Progenitor cell of endocrine pancreas (in vitro differentiated cells): ENCODE results near the gene CR2. TPM values are rescaled to one million over a fixed set of nuclear protein-coding genes. Genes with fewer than 3 reads are reported as not detected.

ENCODE experiments used
- DNase-seq: peaks from one replicate; pipeline ENCODE4 v3.0.0; 2021; ENCODE audit warnings: low spot score; ENCODE audit not compliant: unreplicated experiment
- H3K27ac Mint-ChIP-seq: 2 replicates; pipeline ENCODE4 v1.8.0; 2021; ENCODE audit warnings: mild to moderate bottlenecking, moderate library complexity, mixed read lengths
- H3K27me3 Mint-ChIP-seq: 2 replicates; pipeline ENCODE4 v1.8.0; 2021; ENCODE audit warnings: mixed read lengths
- H3K36me3 Mint-ChIP-seq: 2 replicates; pipeline ENCODE4 v1.8.0; 2022; ENCODE audit warnings: mixed read lengths; ENCODE audit not compliant: insufficient read depth
- H3K4me1 Mint-ChIP-seq: 2 replicates; pipeline ENCODE4 v1.8.0; 2021; ENCODE audit warnings: low read depth, mixed read lengths
- H3K4me3 Mint-ChIP-seq: 2 replicates; pipeline ENCODE4 v1.8.0; 2021; ENCODE audit warnings: low read depth, mild to moderate bottlenecking, moderate library complexity, mixed read lengths
- H3K9me3 Mint-ChIP-seq: 2 replicates; pipeline ENCODE4 v1.8.0; 2021; ENCODE audit warnings: low read depth, mixed read lengths
- CTCF ChIP-seq: fragments of 200-600 bp; sonication (generic); IDR thresholded peaks from one replicate; pipeline ENCODE4 v1.5.0; 2021; ENCODE audit warnings: antibody characterized with exemption, mild to moderate bottlenecking; ENCODE audit not compliant: unreplicated experiment
- long read RNA-seq: library from polyadenylated mRNA; unstranded; transcript quantifications from one replicate; pipeline ENCODE4 v2.0.0, GENCODE V29; 2020
- total RNA-seq: library from RNA; stranded (reverse); gene quantifications from 2 replicates; pipeline ENCODE4 v1.2.1, GENCODE V29; 2021

Gene CR2
- 0.17 and 0.24 TPM in 2 replicates for total RNA-seq
- long read RNA-seq = 0 reads

- Mint-ChIP-seq H3K27me3 (peaks cover 40% of the 10 kb centered on the region), H3K9me3 (no peaks in the 10 kb centered on the region), H3K27ac (no peak within 1 kb of the TSS), H3K4me3 (peak within 1 kb of the TSS; percentile 64), H3K36me3 (no peaks in the 10 kb centered on the region), H3K4me1 (no peaks in the 10 kb centered on the region)
- peak; percentile 66 for DNase-seq
- TF ChIP-seq CTCF = peak; percentile 58
Observed at GRCh38 chr1:207454046-207454964, at the start of gene CR2. TSS of gene CR2 (plus strand) at chr1:207454328. CDS start at chr1:207454419, 91 bp downstream.

GRCh38 chr1:207404849-207405525 is 49.1 kb upstream of the CR2 start:
- H3K27ac Mint-ChIP-seq = no peak overlapping the region
- H3K4me3 Mint-ChIP-seq = no peak overlapping the region
- peak; percentile 91 for TF ChIP-seq CTCF
- no peaks in the 10 kb centered on the region for H3K9me3 Mint-ChIP-seq
- no peaks in the 10 kb centered on the region for H3K4me1 Mint-ChIP-seq
- DNase-seq = no peak
- H3K36me3 Mint-ChIP-seq = no peaks in the 10 kb centered on the region
- no peaks in the 10 kb centered on the region for H3K27me3 Mint-ChIP-seq

- H3K27ac Mint-ChIP-seq = no peak overlapping the region
- no peak for DNase-seq
- no peaks in the 10 kb centered on the region for H3K9me3 Mint-ChIP-seq
- no peaks in the 10 kb centered on the region for H3K4me1 Mint-ChIP-seq
- no peaks in the 10 kb centered on the region for H3K27me3 Mint-ChIP-seq
- no peak for TF ChIP-seq CTCF
- H3K4me3 Mint-ChIP-seq = no peak overlapping the region
- no peaks in the 10 kb centered on the region for H3K36me3 Mint-ChIP-seq
Observed at GRCh38 chr1:207405814-207406213, 48.3 kb upstream of the CR2 start.

GRCh38 chr1:207407655-207408260 is 46.4 kb upstream of the CR2 start:
- DNase-seq = no peak
- Mint-ChIP-seq H3K36me3 (no peaks in the 10 kb centered on the region), H3K4me1 (no peaks in the 10 kb centered on the region), H3K27me3 (no peaks in the 10 kb centered on the region), H3K9me3 (no peaks in the 10 kb centered on the region), H3K27ac (no peak overlapping the region), H3K4me3 (no peak overlapping the region)
- no peak for TF ChIP-seq CTCF

- Mint-ChIP-seq H3K4me1 (no peaks in the 10 kb centered on the region), H3K9me3 (no peaks in the 10 kb centered on the region), H3K4me3 (no peak overlapping the region), H3K27ac (no peak overlapping the region), H3K27me3 (no peaks in the 10 kb centered on the region), H3K36me3 (no peaks in the 10 kb centered on the region)
- no peak for TF ChIP-seq CTCF
- DNase-seq = no peak
Observed at GRCh38 chr1:207412845-207413244, 41.3 kb upstream of the CR2 start.
